ENCODE results near the gene TRAPPC12. TPM values are rescaled to one million over a fixed set of nuclear protein-coding genes. Genes with fewer than 3 reads are reported as not detected.
A peak's percentile ranks its signal among the peaks of the same experiment; 100 is the strongest.
"Not testable (repeated sequence)": the region's sequence is repeated elsewhere in the genome, so short reads cannot be mapped to it uniquely, and the experiment has no call there.

The TRAPPC12 gene
- total and polyA plus RNA-seq, 3 experiments from 2014 or later: 37.1 to 76.5 (median 74.1) TPM

- ChIA-PET CTCF (interaction anchor here (1.2 kb wide), 1 partner anchor 8 kb away, joined by 4 read pairs; no protein-coding TSS in a partner anchor), POLR2A (no interaction called here)
- Histone ChIP-seq H3K27me3 (ENCODE audit: insufficient read depth, low read length, poor library complexity, severe bottlenecking) (no peaks in the 10 kb centered on the region), H3K27ac (ENCODE audit: low read depth, low read length) (no peak overlapping the region), H3K4me3 (ENCODE audit: low read length) (no peak overlapping the region), H3K4me1 (ENCODE audit: insufficient read depth, low read length) (peaks cover 5% of the 10 kb centered on the region), H3K9me3 (ENCODE audit: low read length) (no peaks in the 10 kb centered on the region), H3K36me3 (ENCODE audit: insufficient read depth, low read length) (peaks cover 13% of the 10 kb centered on the region)
- no peaks in the 10 kb centered on the region for H3K27me3 Mint-ChIP-seq
- H3K27ac Mint-ChIP-seq: peak overlapping the region in 1 of 8 donors; percentile 14
- no peak overlapping the region for H3K4me3 Mint-ChIP-seq
- H3K4me1 Mint-ChIP-seq: peaks cover 5 to 8% (median 8%) of the 10 kb centered on the region in 3 donors
- peaks cover 4 to 22% (median 6%) of the 10 kb centered on the region in 5 donors for H3K9me3 Mint-ChIP-seq
- DNase-seq: no peak
- H3K36me3 Mint-ChIP-seq: peaks cover 12 to 59% (median 54%) of the 10 kb centered on the region in 3 donors
Measured at GRCh38 chr2:3513026-3513810, 133.7 kb downstream of the TRAPPC12 start.

GRCh38 chr2:3515438-3515837 is 135.9 kb downstream of the TRAPPC12 start:
- H3K4me3 ChIP-seq (ENCODE audit: low read length); H3K27me3 ChIP-seq (ENCODE audit: insufficient read depth, low read length, poor library complexity, severe bottlenecking); H3K27me3 Mint-ChIP-seq; H3K27ac ChIP-seq (ENCODE audit: low read depth, low read length); DNase-seq; CTCF ChIA-PET; POLR2A ChIA-PET; H3K9me3 ChIP-seq (ENCODE audit: low read length): not testable (repeated sequence)
- Histone ChIP-seq H3K4me1 (ENCODE audit: insufficient read depth, low read length) (peaks cover 14% of the 10 kb centered on the region), H3K36me3 (ENCODE audit: insufficient read depth, low read length) (peaks cover 13% of the 10 kb centered on the region)
- peak overlapping the region in 1 of 7 donors; percentile 75 for H3K4me3 Mint-ChIP-seq
- H3K4me1 Mint-ChIP-seq: peaks cover 17 to 20% (median 18%) of the 10 kb centered on the region in 3 donors
- peaks cover 5 to 19% (median 8%) of the 10 kb centered on the region in 5 donors for H3K9me3 Mint-ChIP-seq
- peak overlapping the region in 2 of 8 donors; percentile 32 to 50 for H3K27ac Mint-ChIP-seq
- H3K36me3 Mint-ChIP-seq: peaks cover 10 to 51% (median 43%) of the 10 kb centered on the region in 3 donors

- ChIA-PET CTCF (interaction anchor here (0.8 kb wide), 1 partner anchor 125 kb away, joined by 3 read pairs; no protein-coding TSS in a partner anchor), POLR2A (no interaction called here)
- peaks cover 8 to 37% (median 29%) of the 10 kb centered on the region in 3 donors for H3K36me3 Mint-ChIP-seq
Measured at GRCh38 chr2:3516831-3517230, 137.3 kb downstream of the TRAPPC12 start.

GRCh38 chr2:3517948-3518495 is 138.5 kb downstream of the TRAPPC12 start:
- H3K27me3 ChIP-seq (ENCODE audit: insufficient read depth, low read length, poor library complexity, severe bottlenecking): no peaks in the 10 kb centered on the region
- H3K27me3 Mint-ChIP-seq: peaks cover 0 to 9% of the 10 kb centered on the region in 2 donors

More at GRCh38 chr2:3516831-3517230, 137.3 kb downstream of the TRAPPC12 start:
- H3K4me1 ChIP-seq (ENCODE audit: insufficient read depth, low read length): peaks cover 26% of the 10 kb centered on the region
- peaks cover 5 to 14% (median 8%) of the 10 kb centered on the region in 5 donors for H3K9me3 Mint-ChIP-seq
- no peak for DNase-seq
- peak overlapping the region in 4 of 7 donors; percentile 56 to 68 (median 62) for H3K4me3 Mint-ChIP-seq
- H3K9me3 ChIP-seq (ENCODE audit: low read length): no peaks in the 10 kb centered on the region
- H3K4me3 ChIP-seq (ENCODE audit: low read length): no peak overlapping the region
- H3K36me3 ChIP-seq (ENCODE audit: insufficient read depth, low read length): peaks cover 10% of the 10 kb centered on the region
- no peaks in the 10 kb centered on the region for H3K27me3 ChIP-seq (ENCODE audit: insufficient read depth, low read length, poor library complexity, severe bottlenecking)
- peaks cover 29 to 34% (median 32%) of the 10 kb centered on the region in 3 donors for H3K4me1 Mint-ChIP-seq
- H3K27me3 Mint-ChIP-seq: peaks cover 0 to 9% of the 10 kb centered on the region in 2 donors
- H3K27ac ChIP-seq (ENCODE audit: low read depth, low read length): no peak overlapping the region
- peak overlapping the region in 1 of 8 donors; percentile 95 for H3K27ac Mint-ChIP-seq

GRCh38 chr2:3518496-3519254 is 139.2 kb downstream of the TRAPPC12 start:
- Histone ChIP-seq H3K4me1 (ENCODE audit: insufficient read depth, low read length) (peaks cover 26% of the 10 kb centered on the region), H3K27ac (ENCODE audit: low read depth, low read length) (peak overlapping the region; percentile 93), H3K4me3 (ENCODE audit: low read length) (peak overlapping the region; percentile 80), H3K9me3 (ENCODE audit: low read length) (no peaks in the 10 kb centered on the region), H3K36me3 (ENCODE audit: insufficient read depth, low read length) (no peaks in the 10 kb centered on the region), H3K27me3 (ENCODE audit: insufficient read depth, low read length, poor library complexity, severe bottlenecking) (no peaks in the 10 kb centered on the region)
- Mint-ChIP-seq H3K9me3 (peaks cover 5 to 14% (median 8%) of the 10 kb centered on the region in 5 donors), H3K4me1 (peaks cover 30 to 37% (median 33%) of the 10 kb centered on the region in 3 donors), H3K27me3 (peaks cover 0 to 9% of the 10 kb centered on the region in 2 donors), H3K27ac (peak overlapping the region; percentile 91 to 97 (median 94)), H3K4me3 (peak overlapping the region; percentile 84 to 95 (median 91)), H3K36me3 (peaks cover 2 to 19% (median 14%) of the 10 kb centered on the region in 3 donors)
- CTCF ChIA-PET: interaction anchor here (1.6 kb wide), 1 partner anchor 47 kb away, joined by 4 read pairs; no protein-coding TSS in a partner anchor
- POLR2A ChIA-PET: interaction anchor here (0.9 to 2.6 kb wide), 5 partner anchors 36 to 141 kb away, joined by 3 to 32 read pairs (median 5); partner anchors contain the start of genes EIPR1, RNASEH1 and RPS7
- DNase-seq: peak; percentile 97 to 100 (median 99)

More at GRCh38 chr2:3517948-3518495, 138.5 kb downstream of the TRAPPC12 start:
- Mint-ChIP-seq H3K36me3 (peaks cover 4 to 26% (median 21%) of the 10 kb centered on the region in 3 donors), H3K4me3 (peak overlapping the region; percentile 84 to 95 (median 91)), H3K27ac (peak overlapping the region; percentile 91 to 97 (median 94)), H3K4me1 (peaks cover 30 to 37% (median 33%) of the 10 kb centered on the region in 3 donors), H3K9me3 (peaks cover 5 to 14% (median 8%) of the 10 kb centered on the region in 5 donors)
- DNase-seq: no peak
- ChIA-PET POLR2A (interaction anchor here (0.9 to 2.6 kb wide), 4 partner anchors 36 to 140 kb away, joined by 3 to 32 read pairs (median 8); partner anchors contain the start of genes EIPR1, RNASEH1 and RPS7), CTCF (no interaction called here)
- Histone ChIP-seq H3K36me3 (ENCODE audit: insufficient read depth, low read length) (no peaks in the 10 kb centered on the region), H3K4me1 (ENCODE audit: insufficient read depth, low read length) (peaks cover 26% of the 10 kb centered on the region), H3K4me3 (ENCODE audit: low read length) (peak overlapping the region; percentile 80), H3K9me3 (ENCODE audit: low read length) (no peaks in the 10 kb centered on the region), H3K27ac (ENCODE audit: low read depth, low read length) (peak overlapping the region; percentile 93)

GRCh38 chr2:3519255-3520205 is 140.0 kb downstream of the TRAPPC12 start, which contains the start of gene ADI1:
TSS of gene ADI1 (minus strand) at chr2:3519531. CDS start at chr2:3519487, 44 bp downstream.
- H3K4me1 Mint-ChIP-seq: peaks cover 30 to 37% (median 33%) of the 10 kb centered on the region in 3 donors
- peaks cover 0 to 11% of the 10 kb centered on the region in 2 donors for H3K27me3 Mint-ChIP-seq
- H3K9me3 Mint-ChIP-seq: peaks cover 5 to 12% (median 8%) of the 10 kb centered on the region in 5 donors
- H3K27me3 ChIP-seq (ENCODE audit: insufficient read depth, low read length, poor library complexity, severe bottlenecking): no peaks in the 10 kb centered on the region
- DNase-seq: peak; percentile 63 to 84 (median 75)
- peaks cover 2 to 12% (median 6%) of the 10 kb centered on the region in 3 donors for H3K36me3 Mint-ChIP-seq
- ChIA-PET POLR2A (interaction anchor here (0.6 to 2.6 kb wide), 7 partner anchors 38 to 161 kb away, joined by 3 to 32 read pairs (median 4); partner anchors contain the start of genes EIPR1, RNASEH1 and RPS7), CTCF (interaction anchor here (0.7 to 1.8 kb wide), 7 partner anchors 9 to 132 kb away, joined by 3 to 9 read pairs (median 3); partner anchors contain the start of gene RNASEH1)
- H3K36me3 ChIP-seq (ENCODE audit: insufficient read depth, low read length): no peaks in the 10 kb centered on the region
- H3K4me3 ChIP-seq (ENCODE audit: low read length): peak within 1 kb of the TSS; percentile 80
- H3K27ac Mint-ChIP-seq: peak within 1 kb of the TSS; percentile 91 to 97 (median 94)
- H3K9me3 ChIP-seq (ENCODE audit: low read length): no peaks in the 10 kb centered on the region
- peak within 1 kb of the TSS; percentile 93 for H3K27ac ChIP-seq (ENCODE audit: low read depth, low read length)
- peak within 1 kb of the TSS; percentile 84 to 95 (median 91) for H3K4me3 Mint-ChIP-seq
- peaks cover 26% of the 10 kb centered on the region for H3K4me1 ChIP-seq (ENCODE audit: insufficient read depth, low read length)
